H1 (cell line): ENCODE data around the gene EPB41L2. TPM values are rescaled to one million over a fixed set of nuclear protein-coding genes. Genes with fewer than 3 reads are reported as not detected.

Experiments
- CTCF ChIA-PET: fragments of 300-600 bp; sonication (Branson Sonifier 250); formaldehyde crosslinking; loops from one replicate; lab custom pipeline; 2021; ENCODE audit not compliant: partially characterized antibody; lab: Charles Lee
- POLR2A ChIA-PET: fragments of 300-600 bp; sonication (Branson Sonifier 250); formaldehyde crosslinking; loops from one replicate; lab custom pipeline; 2021; ENCODE audit warnings: inconsistent platforms; ENCODE audit not compliant: partially characterized antibody; lab: Charles Lee
- DNase-seq, 2 experiments: peaks; one replicate each; pipeline versions ENCODE4 v3.0.0 to v3.0.0-alpha.2; 2010 to 2022; ENCODE audit warnings: low spot score in 2 of 2, low read depth in 1 of 2, mixed read lengths in 1 of 2
- FAIRE-seq: peaks from 2 replicates; lab custom pipeline; 2011; peaks lifted over from hg19 to GRCh38; lab: Jason Lieb, UNC
- H2AFZ ChIP-seq: 2 replicates; pipeline ENCODE4 v1.8.1; 2012; ENCODE audit warnings: low read length, inconsistent platforms
- H2AK5ac ChIP-seq: 2 replicates; pipeline ENCODE4 v1.6.1; 2013; ENCODE audit warnings: low read depth, low read length
- H2BK120ac ChIP-seq: replicated peaks from 2 replicates; pipeline ENCODE3; 2013; ENCODE audit warnings: low read depth, low read length, inconsistent platforms
- H2BK12ac ChIP-seq: 2 replicates; pipeline ENCODE4 v1.6.1; 2013; ENCODE audit warnings: low read depth, low read length
- H2BK15ac ChIP-seq: 2 replicates; pipeline ENCODE4 v1.6.1; 2013; ENCODE audit warnings: low read length
- H2BK20ac ChIP-seq: 2 replicates; pipeline ENCODE4 v1.6.1; 2013; ENCODE audit warnings: low read length
- H2BK5ac ChIP-seq: 2 replicates; pipeline ENCODE4 v1.6.1; 2013; ENCODE audit warnings: low read depth, low read length
- H3K14ac ChIP-seq: 2 replicates; pipeline ENCODE4 v1.6.1; 2013; ENCODE audit warnings: inconsistent platforms; ENCODE audit not compliant: insufficient read length
- H3K18ac ChIP-seq: 2 replicates; pipeline ENCODE4 v1.6.1; 2013; ENCODE audit warnings: low read length; ENCODE audit errors: extremely low read depth
- H3K23ac ChIP-seq: 2 replicates; pipeline ENCODE4 v1.6.1; 2013; ENCODE audit warnings: inconsistent platforms; ENCODE audit not compliant: insufficient read length
- H3K23me2 ChIP-seq: 2 replicates; pipeline ENCODE4 v1.6.1; 2013; ENCODE audit warnings: low read depth, low read length
- H3K27ac ChIP-seq: 2 replicates; pipeline ENCODE4 v1.6.1; 2011; ENCODE audit warnings: low read depth, low read length, inconsistent platforms
- H3K27me3 ChIP-seq, 4 experiments: replicated peaks in 1 of 4; 1 replicate in 1 of 4; 2 replicates in 3 of 4; pipeline versions ENCODE4 v1.6.1 to v1.8.1; 2011 to 2013; ENCODE audit warnings: low read length in 3 of 4, mild to moderate bottlenecking in 3 of 4, inconsistent platforms in 2 of 4, mixed read lengths in 2 of 4, moderate library complexity in 1 of 4; ENCODE audit not compliant: control insufficient read depth in 3 of 4, insufficient read depth in 3 of 4; ENCODE audit errors: extremely low read depth in 1 of 4
- H3K36me3 ChIP-seq, 4 experiments: 2 replicates each; pipeline versions ENCODE4 v1.6.1 to v1.8.1; 2011 to 2013; ENCODE audit warnings: mild to moderate bottlenecking in 4 of 4, low read length in 3 of 4, moderate library complexity in 2 of 4, control low read depth in 1 of 4, inconsistent platforms in 1 of 4; ENCODE audit not compliant: insufficient read depth in 4 of 4, control insufficient read depth in 2 of 4
- H3K4ac ChIP-seq: replicated peaks from 2 replicates; pipeline ENCODE3; 2013; ENCODE audit warnings: low read length, low read depth, mixed read lengths, inconsistent platforms; ENCODE audit not compliant: insufficient read length
- H3K4me1 ChIP-seq, 4 experiments: replicated peaks in 1 of 4; 1 replicate in 1 of 4; 2 replicates in 3 of 4; pipeline versions ENCODE4 v1.6.1 to v1.8.1; 2011 to 2013; ENCODE audit warnings: low read length in 3 of 4, inconsistent platforms in 2 of 4, mixed read lengths in 1 of 4; ENCODE audit not compliant: insufficient read depth in 4 of 4, control insufficient read depth in 3 of 4
- H3K4me2 ChIP-seq, 2 experiments: 2 replicates each; pipeline versions ENCODE4 v1.6.1 to v1.8.1; 2011 to 2013; ENCODE audit warnings: low read depth in 2 of 2, low read length in 2 of 2, control low read depth in 1 of 2, inconsistent platforms in 1 of 2, mild to moderate bottlenecking in 1 of 2; ENCODE audit not compliant: insufficient read depth in 1 of 2
- H3K4me3 ChIP-seq, 4 experiments: fragments of 200-600, 300-600 bp in 1 of 4; sonication (generic), shearing (Covaris generic), sonication (Bioruptor Twin) in 1 of 4; 2 replicates each; pipeline versions ENCODE4 v1.5.1 to v1.8.1; 2011 to 2016; ENCODE audit warnings: low read length in 4 of 4, low read depth in 3 of 4, control low read depth in 2 of 4, inconsistent platforms in 2 of 4, mild to moderate bottlenecking in 2 of 4, mixed read lengths in 1 of 4, moderate library complexity in 1 of 4; ENCODE audit not compliant: insufficient read depth in 2 of 4; ENCODE audit errors: extremely low read depth in 1 of 4
- H3K56ac ChIP-seq: replicated peaks from 2 replicates; pipeline ENCODE3; 2013; ENCODE audit warnings: low read depth, mild to moderate bottlenecking, mixed read lengths, low read length, inconsistent platforms; ENCODE audit not compliant: insufficient read length
- H3K79me1 ChIP-seq: 2 replicates; pipeline ENCODE4 v1.6.1; 2013; ENCODE audit warnings: low read depth, low read length, control low read depth
- H3K79me2 ChIP-seq, 2 experiments: 2 replicates each; pipeline versions ENCODE4 v1.6.1 to v1.8.1; 2012 to 2013; ENCODE audit warnings: low read length in 2 of 2, mild to moderate bottlenecking in 2 of 2, inconsistent platforms in 1 of 2; ENCODE audit not compliant: insufficient read depth in 2 of 2, control insufficient read depth in 1 of 2
- H3K9ac ChIP-seq, 4 experiments: replicated peaks in 1 of 4; 1 replicate in 1 of 4; 2 replicates in 3 of 4; pipeline versions ENCODE4 v1.6.1 to v1.8.1; 2011 to 2013; ENCODE audit warnings: low read depth in 3 of 4, low read length in 3 of 4, control low read depth in 2 of 4, mild to moderate bottlenecking in 2 of 4, moderate library complexity in 2 of 4, inconsistent platforms in 1 of 4; ENCODE audit errors: extremely low read depth in 1 of 4
- H3K9me3 ChIP-seq, 2 experiments: 2 replicates each; pipeline versions ENCODE4 v1.6.1 to v1.8.1; 2012 to 2013; ENCODE audit warnings: mild to moderate bottlenecking in 2 of 2, moderate library complexity in 2 of 2, control low read depth in 1 of 2, inconsistent platforms in 1 of 2, low read depth in 1 of 2, low read length in 1 of 2, mixed read lengths in 1 of 2; ENCODE audit not compliant: insufficient read depth in 2 of 2
- H4K20me1 ChIP-seq, 2 experiments: replicated peaks in 1 of 2; 2 replicates each; pipeline versions ENCODE3 to v1.8.1; 2011 to 2013; ENCODE audit warnings: inconsistent platforms in 2 of 2, low read length in 2 of 2, mild to moderate bottlenecking in 1 of 2; ENCODE audit not compliant: insufficient read depth in 2 of 2, control insufficient read depth in 1 of 2
- H4K5ac ChIP-seq: 2 replicates; pipeline ENCODE4 v1.6.1; 2013; ENCODE audit warnings: low read length, low read depth, mixed read lengths, inconsistent platforms; ENCODE audit not compliant: insufficient read length
- H4K8ac ChIP-seq: 2 replicates; pipeline ENCODE4 v1.8.0; 2013; ENCODE audit warnings: mild to moderate bottlenecking, moderate library complexity, low read length, inconsistent platforms; ENCODE audit not compliant: insufficient read depth; ENCODE audit errors: extremely low read depth
- H4K91ac ChIP-seq: replicated peaks from 2 replicates; pipeline ENCODE3; 2013; ENCODE audit warnings: low read length, mixed read lengths, inconsistent platforms; ENCODE audit not compliant: insufficient read length
- BRCA1 ChIP-seq: IDR thresholded peaks from 2 replicates; pipeline ENCODE4 v1.6.1; 2012; ENCODE audit warnings: low read depth, low read length, improper control_type of control experiment
- CREB1 ChIP-seq: IDR thresholded peaks from 2 replicates; pipeline ENCODE4 v1.6.1; 2012; ENCODE audit warnings: inconsistent platforms
- EGR1 ChIP-seq: IDR thresholded peaks from 2 replicates; pipeline ENCODE4 v1.6.1; 2011; ENCODE audit warnings: low read depth, low read length, borderline replicate concordance
- JUND ChIP-seq: IDR thresholded peaks from 2 replicates; pipeline ENCODE4 v1.6.1; 2011; ENCODE audit warnings: mild to moderate bottlenecking, improper control_type of control experiment, low read length
- NANOG ChIP-seq: IDR thresholded peaks from 2 replicates; pipeline ENCODE4 v1.6.1; 2011; ENCODE audit warnings: low read length, low read depth, mild to moderate bottlenecking, inconsistent platforms; ENCODE audit not compliant: insufficient read depth, poor library complexity, severe bottlenecking
- RAD21 ChIP-seq, 2 experiments: IDR thresholded peaks in 1 of 2; conservative IDR thresholded peaks in 1 of 2; 2 replicates each; pipeline ENCODE4 v1.6.1; 2011; ENCODE audit warnings: low read depth in 2 of 2, low read length in 2 of 2, improper control_type of control experiment in 1 of 2, inconsistent platforms in 1 of 2, mild to moderate bottlenecking in 1 of 2, moderate library complexity in 1 of 2
- TBP ChIP-seq: IDR thresholded peaks from 2 replicates; pipeline ENCODE4 v1.6.1; 2011; ENCODE audit warnings: low read depth, low read length, improper control_type of control experiment
- WGBS, 2 experiments: shearing (Covaris generic) in 1 of 2; methylation state at CpG; one replicate each; pipeline versions ENCODE4 v1.1.6 to v1.1.7; 2013 to 2015; ENCODE audit warnings: low lambda C conversion rate in 2 of 2, mixed read lengths in 2 of 2, inconsistent platforms in 1 of 2, low coverage in 1 of 2, missing lambda C conversion rate in 1 of 2; ENCODE audit not compliant: insufficient replicate concordance in 2 of 2, insufficient coverage in 1 of 2, insufficient read length in 1 of 2; ENCODE audit errors: extremely low coverage in 1 of 2, missing lambda C conversion rate in 1 of 2; 5-methylcytosine and 5-hydroxymethylcytosine counted together
- long read RNA-seq, 2 experiments: library from RNA in 1 of 2; library from capped mRNA in 1 of 2; stranded (forward); transcript quantifications; one replicate each; pipeline ENCODE4 v2.0.0, GENCODE V29; 2021; ENCODE audit warnings: inconsistent platforms in 1 of 2
- polyA minus RNA-seq, 3 experiments: library from RNA; depleted of rRNA, polyadenylated mRNA; stranded (reverse); fragments of >200 nt; gene quantifications; 1 replicate in 2 of 3; 2 replicates in 1 of 3; pipeline ENCODE4 v1.2.3, GENCODE V29; 2011
- polyA plus RNA-seq, 7 experiments: library from polyadenylated mRNA; depleted of rRNA in 3 of 7; stranded (reverse) in 5 of 7; unstranded in 2 of 7; fragments of >200 nt in 5 of 7; fragments of 200-250 nt in 2 of 7; gene quantifications; 1 replicate in 5 of 7; 2 replicates in 1 of 7; 4 replicates in 1 of 7; pipeline versions ENCODE4 v1.2.1 to v1.2.3, GENCODE V29; 2011 to 2013; ENCODE audit warnings: missing spikeins in 2 of 7, mixed read lengths in 2 of 7
- total RNA-seq: library from RNA; stranded (reverse); fragmentation: NEBNext Ultra II Directional; extraction: Animal tissue kit (Norgen Biotek cat#: 25700); gene quantifications from 2 replicates; pipeline ENCODE4 v1.2.1, GENCODE V29; 2021
- TF ChIP-seq, protein P1 (sequence below): IDR thresholded peaks from 2 replicates; pipeline ENCODE4 v1.6.1; 2011; ENCODE audit warnings: low read depth, mild to moderate bottlenecking, low read length; ENCODE audit not compliant: insufficient read depth

The EPB41L2 gene
- total RNA-seq = 123 and 125 TPM in 2 replicates
- polyA plus RNA-seq (2011; rRNA removed) = 22.5 and 31.8 TPM in 2 replicates
- polyA plus RNA-seq (2011; cell fraction: cytosol; rRNA removed) = 34.2 TPM
- polyA plus RNA-seq (2011; cell fraction: nucleus; rRNA removed) = 55.8 TPM
- 53.6 to 96.1 TPM (median 59.3 TPM) in 4 replicates for polyA plus RNA-seq (2012, experiment 1 of 2)
- polyA plus RNA-seq (2012, experiment 2 of 2) = 5.2 TPM
- polyA plus RNA-seq (2013, experiment 1 of 2) = 93.0 TPM
- polyA plus RNA-seq (2013, experiment 2 of 2) = 89.6 TPM
- 80.6 and 109 TPM in 2 replicates for polyA minus RNA-seq (2011; rRNA and poly(A)+ RNA removed)
- polyA minus RNA-seq (2011; cell fraction: cytosol; rRNA and poly(A)+ RNA removed) = 30.3 TPM
- 86.1 TPM for polyA minus RNA-seq (2011; cell fraction: nucleus; rRNA and poly(A)+ RNA removed)
- long read RNA-seq, experiment 1, transcript EPB41L2-202 (4 exons, 715 nt) = major isoform, 14 of 78 reads
- long read RNA-seq, experiment 1, partial matches to known transcripts = 44 of 78 reads
- long read RNA-seq, experiment 1, other reads (novel, unspliced or antisense) = 19 of 78 reads
- long read RNA-seq, experiment 2, full-length matches to known transcripts = 2 of 13 reads
- long read RNA-seq, experiment 2, partial matches to known transcripts = 9 of 13 reads
- long read RNA-seq, experiment 2, other reads (novel, unspliced or antisense) = 2 of 13 reads

DNA sequence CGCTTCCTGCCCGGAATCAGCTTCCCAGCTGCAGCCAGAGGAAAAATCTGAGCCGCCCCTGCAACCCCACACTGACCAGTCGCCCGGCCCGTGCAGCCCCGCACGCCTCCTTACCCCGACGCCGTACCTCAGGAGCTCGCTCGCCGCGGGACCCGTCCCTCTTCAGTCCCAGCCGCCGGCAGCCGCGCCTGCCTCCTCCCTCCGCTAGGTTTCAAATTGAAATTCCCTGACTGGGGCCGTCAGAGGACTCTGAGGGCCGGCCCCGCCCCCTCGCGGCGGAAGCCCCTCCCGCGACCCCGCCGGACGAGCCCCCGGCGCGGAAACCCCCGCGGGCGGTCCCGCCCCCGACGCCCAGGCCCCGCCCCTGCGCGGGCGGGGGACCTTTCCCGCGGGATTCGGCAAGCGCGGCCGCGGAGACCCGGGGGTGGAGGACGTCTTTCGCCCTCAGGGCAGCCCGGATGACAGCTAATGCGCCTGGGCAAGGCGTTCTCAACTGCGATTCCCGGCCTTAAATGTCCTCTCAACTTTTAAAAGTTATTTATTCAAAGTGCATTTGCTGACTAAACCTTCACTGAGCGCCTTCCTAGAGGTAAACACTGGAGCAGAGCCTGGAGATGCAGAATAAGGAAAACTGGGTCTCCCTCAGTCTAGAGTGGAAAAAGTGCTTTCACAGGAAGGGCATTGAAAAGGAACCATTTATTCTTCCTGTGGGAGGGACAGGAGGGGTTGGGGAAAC lies at the start of gene EPB41L2:
Gene EPB41L2, minus strand, starts transcription at position 218 of the 736 bp plus-strand sequence. CDS start 106,760 bp downstream, outside the sequence.
- H3K56ac ChIP-seq = no peak within 1 kb of the TSS
- H3K4ac ChIP-seq = no peak within 1 kb of the TSS
- ChIA-PET CTCF (interaction anchor here (1.0 to 1.2 kb wide), 3 partner anchors 63 to 218 kb away, joined by 3 to 5 read pairs (median 4); no protein-coding TSS in a partner anchor), POLR2A (interaction anchor here (0.6 kb wide), 1 partner anchor 566 kb away, joined by 3 read pairs; no protein-coding TSS in a partner anchor)
- peak within 1 kb of the TSS; percentile 37; the same call in 1 of the 2 replicates for H2BK5ac ChIP-seq
- H3K36me3 ChIP-seq = no peaks in the 10 kb centered on the region
- no peaks in the 10 kb centered on the region for H4K20me1 ChIP-seq
- peak within 1 kb of the TSS; percentile 60 to 76 (median 73) for H3K9ac ChIP-seq
- peak within 1 kb of the TSS; percentile 68 for H3K18ac ChIP-seq
- H3K27ac ChIP-seq = no peak within 1 kb of the TSS
- H3K27me3 ChIP-seq = no peaks in the 10 kb centered on the region
- H3K9me3 ChIP-seq = no peaks in the 10 kb centered on the region
- no peak within 1 kb of the TSS for H2BK20ac ChIP-seq
- FAIRE-seq = no peak
- H3K23ac ChIP-seq = no peak within 1 kb of the TSS
- peaks cover 0 to 39% of the 10 kb centered on the region in 2 experiments; a peak in 3 of 4 replicates for H3K79me2 ChIP-seq
- H2AK5ac ChIP-seq = no peak within 1 kb of the TSS
- 2% methylated on average over 16 of the region's 61 CpGs; no CpG with 5 or more reads in 1 of the 2 experiments for WGBS, 2 experiments
- no peak within 1 kb of the TSS for H2BK15ac ChIP-seq
- no peak within 1 kb of the TSS for H3K14ac ChIP-seq
- no peak within 1 kb of the TSS for H2BK12ac ChIP-seq
- no peak within 1 kb of the TSS for H4K5ac ChIP-seq
- no peak within 1 kb of the TSS for H4K91ac ChIP-seq
- H2BK120ac ChIP-seq = no peak within 1 kb of the TSS
- H4K8ac ChIP-seq = peak within 1 kb of the TSS; percentile 70
- H3K4me2 ChIP-seq = peak within 1 kb of the TSS; percentile 76 to 81
- peaks cover 3% of the 10 kb centered on the region; the same call in 1 of the 2 replicates for H3K79me1 ChIP-seq
- peak; percentile 69 to 93 for DNase-seq
- H2AFZ ChIP-seq = peak within 1 kb of the TSS; percentile 86
- peaks cover 7% of the 10 kb centered on the region for H3K23me2 ChIP-seq
- H3K4me1 ChIP-seq = peaks cover 2 to 20% (median 7%) of the 10 kb centered on the region in 4 experiments; a peak in 5 of 7 replicates
- peak within 1 kb of the TSS; percentile 82 to 96 (median 86) for H3K4me3 ChIP-seq
- TF ChIP-seq TBP (peak; percentile 84), CREB1 (0 out of 2 replicates have a peak, but pooled peaks have one; percentile 19), BRCA1 (no peak), JUND (no peak), NANOG (no peak), RAD21 (IDR thresholded peaks at IDR 0.05 in 1 of 2, conservative IDR thresholded peaks at IDR 0.05 in 1 of 2; ENCODE audit: low read depth in 2 of 2, low read length in 2 of 2) (peak; percentile 13 to 16; a peak in 2 of 4 replicates), EGR1 (peak; percentile 86)
- TF ChIP-seq, protein P1, sequence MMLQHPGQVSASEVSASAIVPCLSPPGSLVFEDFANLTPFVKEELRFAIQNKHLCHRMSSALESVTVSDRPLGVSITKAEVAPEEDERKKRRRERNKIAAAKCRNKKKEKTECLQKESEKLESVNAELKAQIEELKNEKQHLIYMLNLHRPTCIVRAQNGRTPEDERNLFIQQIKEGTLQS = no peak
